ENCODE measurements around the gene UNC5C.

The UNC5C gene

DNA sequence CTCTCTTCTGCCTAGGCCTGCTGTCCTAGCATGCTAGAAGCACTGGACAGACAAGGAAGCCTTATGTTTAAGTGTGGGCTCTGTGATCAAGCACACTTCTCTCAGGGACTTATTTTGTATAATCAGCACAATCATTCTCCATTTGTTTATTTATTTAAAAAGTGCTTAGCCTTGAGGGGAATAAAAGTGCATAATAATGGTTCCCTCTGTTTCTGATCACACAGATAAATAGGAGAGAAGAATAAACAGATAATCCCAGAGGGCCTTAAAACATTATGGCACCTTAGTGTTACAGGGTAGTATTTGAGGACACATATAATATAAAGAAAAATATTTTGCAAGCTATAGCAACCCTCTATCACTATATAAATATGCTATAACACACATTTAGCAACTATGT is 146.5 kb downstream of the UNC5C start:
- DNase-seq (ENCODE audit: low read depth): no peak
- TF ChIP-seq, protein P1, sequence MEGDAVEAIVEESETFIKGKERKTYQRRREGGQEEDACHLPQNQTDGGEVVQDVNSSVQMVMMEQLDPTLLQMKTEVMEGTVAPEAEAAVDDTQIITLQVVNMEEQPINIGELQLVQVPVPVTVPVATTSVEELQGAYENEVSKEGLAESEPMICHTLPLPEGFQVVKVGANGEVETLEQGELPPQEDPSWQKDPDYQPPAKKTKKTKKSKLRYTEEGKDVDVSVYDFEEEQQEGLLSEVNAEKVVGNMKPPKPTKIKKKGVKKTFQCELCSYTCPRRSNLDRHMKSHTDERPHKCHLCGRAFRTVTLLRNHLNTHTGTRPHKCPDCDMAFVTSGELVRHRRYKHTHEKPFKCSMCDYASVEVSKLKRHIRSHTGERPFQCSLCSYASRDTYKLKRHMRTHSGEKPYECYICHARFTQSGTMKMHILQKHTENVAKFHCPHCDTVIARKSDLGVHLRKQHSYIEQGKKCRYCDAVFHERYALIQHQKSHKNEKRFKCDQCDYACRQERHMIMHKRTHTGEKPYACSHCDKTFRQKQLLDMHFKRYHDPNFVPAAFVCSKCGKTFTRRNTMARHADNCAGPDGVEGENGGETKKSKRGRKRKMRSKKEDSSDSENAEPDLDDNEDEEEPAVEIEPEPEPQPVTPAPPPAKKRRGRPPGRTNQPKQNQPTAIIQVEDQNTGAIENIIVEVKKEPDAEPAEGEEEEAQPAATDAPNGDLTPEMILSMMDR (IDR thresholded peaks at IDR 0.05; ENCODE audit: insufficient read depth, low read depth, low read length, missing control alignments): no peak
- no peak overlapping the region for H3K4me3 ChIP-seq (ENCODE audit: low read depth, low read length)

GRCh38 chr4:95398217-95398616 is 150.6 kb downstream of the UNC5C start:
- no peak for DNase-seq (ENCODE audit: low read depth)
- no peak overlapping the region for H3K4me3 ChIP-seq (ENCODE audit: low read depth, low read length)
- TF ChIP-seq, protein P1 (IDR thresholded peaks at IDR 0.05; ENCODE audit: insufficient read depth, low read depth, low read length, missing control alignments): no peak

DNA sequence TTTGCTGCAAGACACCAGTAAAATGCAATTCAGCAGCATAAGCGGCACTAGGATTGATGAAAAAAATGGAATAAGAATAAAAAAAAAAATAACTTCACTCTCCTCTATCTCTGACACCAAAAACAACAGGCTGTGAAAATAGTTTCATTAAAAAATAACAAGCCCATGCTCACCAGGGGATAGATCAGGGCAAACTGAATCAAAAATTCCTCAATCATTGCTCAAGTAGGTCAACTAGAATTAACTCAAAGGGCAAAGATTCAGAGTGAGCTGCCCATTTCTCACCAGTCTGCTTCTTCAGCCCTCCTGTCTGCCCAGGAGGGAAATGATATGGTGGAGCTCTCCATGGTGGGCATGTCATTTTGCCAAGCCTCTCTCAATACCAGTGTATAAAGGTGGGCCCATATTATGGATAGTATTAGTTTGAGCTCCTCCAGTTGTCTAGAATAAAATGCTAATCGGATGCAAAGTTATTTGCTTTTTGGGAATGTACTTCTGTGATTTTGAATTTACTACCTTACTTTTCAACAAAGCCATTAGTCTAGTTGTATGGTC is 153.9 kb downstream of the UNC5C start:
- TF ChIP-seq, protein P1 (IDR thresholded peaks at IDR 0.05; ENCODE audit: insufficient read depth, low read depth, low read length, missing control alignments): no peak
- no peak for DNase-seq (ENCODE audit: low read depth)
- no peak overlapping the region for H3K4me3 ChIP-seq (ENCODE audit: low read depth, low read length)

GRCh38 chr4:95393821-95394220 is 155.0 kb downstream of the UNC5C start:
- H3K4me3 ChIP-seq (ENCODE audit: low read depth, low read length): no peak overlapping the region
- no peak for DNase-seq (ENCODE audit: low read depth)
- TF ChIP-seq, protein P1 (IDR thresholded peaks at IDR 0.05; ENCODE audit: insufficient read depth, low read depth, low read length, missing control alignments): no peak

DNA sequence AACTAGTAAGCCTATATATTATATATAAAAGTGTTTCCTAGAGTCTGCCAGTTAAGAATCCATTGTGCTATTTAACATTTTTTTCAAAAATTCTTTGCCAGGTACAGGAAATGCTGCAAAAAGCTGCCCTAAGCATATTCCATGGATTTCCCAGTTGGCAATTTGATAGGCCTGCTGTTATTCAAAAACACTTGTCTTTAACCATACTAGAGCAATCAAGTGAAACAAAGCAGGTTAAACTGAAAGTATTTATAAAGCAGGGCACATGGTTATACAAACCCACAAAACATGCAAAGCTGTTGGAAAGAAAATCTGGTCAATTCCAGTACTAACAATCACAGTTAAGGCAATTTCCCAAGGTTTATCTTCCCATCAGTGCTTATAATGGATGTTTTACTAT is 159.9 kb downstream of the UNC5C start:
- no peak overlapping the region for H3K4me3 ChIP-seq (ENCODE audit: low read depth, low read length)
- TF ChIP-seq, protein P1 (IDR thresholded peaks at IDR 0.05; ENCODE audit: insufficient read depth, low read depth, low read length, missing control alignments): no peak
- no peak for DNase-seq (ENCODE audit: low read depth)

DNA sequence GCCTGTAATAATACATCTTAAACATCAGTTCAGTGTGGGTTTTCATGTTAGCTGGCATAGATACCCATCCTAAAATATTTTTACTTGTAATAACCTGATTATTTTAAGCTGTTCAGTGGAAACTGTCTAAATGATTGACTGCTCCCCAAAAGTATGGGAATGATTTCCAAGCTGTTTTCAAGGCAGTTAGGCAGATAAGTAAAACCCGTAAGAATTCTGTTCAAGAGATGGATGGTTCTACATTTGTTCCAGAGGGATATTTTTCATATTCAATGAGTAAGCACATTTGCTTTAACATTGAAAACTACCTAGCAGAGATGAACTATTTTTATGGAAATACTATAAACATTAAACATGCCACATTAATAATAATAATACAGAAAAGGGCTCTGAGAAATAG is 161.1 kb downstream of the UNC5C start:
- no peak overlapping the region for H3K4me3 ChIP-seq (ENCODE audit: low read depth, low read length)
- DNase-seq (ENCODE audit: low read depth): no peak
- TF ChIP-seq, protein P1 (IDR thresholded peaks at IDR 0.05; ENCODE audit: insufficient read depth, low read depth, low read length, missing control alignments): no peak

GRCh38 chr4:95386410-95386809 is 162.4 kb downstream of the UNC5C start:
- no peak overlapping the region for H3K4me3 ChIP-seq (ENCODE audit: low read depth, low read length)
- no peak for DNase-seq (ENCODE audit: low read depth)
- TF ChIP-seq, protein P1 (IDR thresholded peaks at IDR 0.05; ENCODE audit: insufficient read depth, low read depth, low read length, missing control alignments): no peak

Data from GM12865 (cell line).